HG03159 (cell line): ENCODE data around the gene CACNB2.
"Not testable (repeated sequence)": the region's sequence is repeated elsewhere in the genome, so short reads cannot be mapped to it uniquely, and the experiment has no call there.

Experiments
- ATAC-seq: cut with Tn5 transposase; IDR thresholded peaks from one replicate; pipeline ENCODE4 v1.9.1; 2021; ENCODE audit warnings: mild to moderate bottlenecking, moderate library complexity; ENCODE audit not compliant: unreplicated experiment

CACNB2 gene

DNA sequence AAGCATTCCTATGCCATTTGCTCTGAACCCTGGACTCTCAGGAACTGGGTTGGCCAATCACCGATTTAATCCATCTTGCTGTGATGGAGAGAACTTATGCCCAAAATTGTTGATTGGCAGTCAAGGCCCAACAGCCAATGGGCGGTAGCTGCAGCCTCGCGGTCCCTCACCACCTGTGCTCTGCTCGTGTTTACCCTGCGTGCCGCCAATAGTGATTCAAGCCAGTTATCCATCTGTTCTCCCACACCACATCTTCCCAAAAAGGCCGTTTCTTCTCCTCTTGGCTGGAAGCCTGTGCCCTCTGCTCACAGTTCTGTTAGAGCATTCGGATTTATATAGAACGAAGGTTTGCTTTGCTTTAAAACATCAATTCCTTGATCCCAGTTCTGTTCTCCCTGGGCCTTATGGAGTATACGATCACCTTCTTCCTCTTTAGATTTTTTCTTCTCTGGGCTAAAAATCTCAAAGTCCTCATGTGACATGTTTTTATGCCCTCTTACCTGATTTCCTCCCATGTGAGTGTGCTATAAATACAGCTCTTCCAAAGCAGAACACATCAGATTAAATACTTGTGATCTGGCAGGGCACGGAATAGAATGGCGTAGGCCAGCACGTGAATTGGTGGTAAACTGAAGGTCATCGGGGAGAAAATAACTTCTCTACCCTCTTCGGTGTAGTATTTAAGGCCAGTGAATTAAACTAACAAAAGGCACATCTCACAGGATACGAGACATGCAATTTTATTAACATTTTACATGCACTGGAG is 298.3 kb downstream of the CACNB2 start:
- ATAC-seq, result no peak

DNA sequence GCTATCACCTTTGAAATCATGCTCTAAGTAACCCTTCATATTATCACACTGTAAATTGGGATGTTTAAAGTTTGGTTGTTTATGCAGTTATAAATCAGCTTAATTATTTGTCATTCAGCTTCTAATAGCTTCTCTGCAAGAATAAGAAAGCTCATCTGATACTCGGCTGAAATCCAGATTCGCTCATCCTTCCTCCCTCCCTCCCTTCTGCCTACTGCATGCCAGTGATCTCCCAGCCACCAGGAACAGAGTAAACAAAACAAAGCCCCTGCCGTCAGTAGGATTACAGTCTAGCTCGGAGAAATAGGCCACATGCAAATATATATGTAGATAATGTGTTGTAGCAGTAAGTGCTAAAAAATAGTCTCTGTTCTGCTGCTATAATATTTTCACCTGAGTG is 299.4 kb downstream of the CACNB2 start:
- ATAC-seq, result no peak

DNA sequence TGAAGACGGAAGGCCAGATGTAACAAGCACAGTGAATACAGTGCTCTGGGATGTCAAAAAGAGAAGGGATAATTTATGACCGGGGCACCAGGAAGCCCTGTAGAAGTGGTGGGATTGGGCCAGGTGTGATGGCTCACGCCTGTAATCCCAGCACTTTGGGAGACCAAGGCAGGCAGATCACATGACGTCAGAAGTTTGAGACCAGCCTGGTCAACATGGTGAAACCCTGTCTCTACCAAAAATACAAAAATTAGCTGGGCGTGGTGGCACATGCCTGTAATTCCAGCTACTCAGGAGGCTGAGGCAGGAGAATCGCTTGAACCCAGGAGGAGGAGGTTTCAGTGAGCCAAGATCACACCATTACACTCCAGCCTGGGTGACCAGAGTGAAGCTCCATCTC is 305.4 kb downstream of the CACNB2 start:
- ATAC-seq, result not testable (repeated sequence)

DNA sequence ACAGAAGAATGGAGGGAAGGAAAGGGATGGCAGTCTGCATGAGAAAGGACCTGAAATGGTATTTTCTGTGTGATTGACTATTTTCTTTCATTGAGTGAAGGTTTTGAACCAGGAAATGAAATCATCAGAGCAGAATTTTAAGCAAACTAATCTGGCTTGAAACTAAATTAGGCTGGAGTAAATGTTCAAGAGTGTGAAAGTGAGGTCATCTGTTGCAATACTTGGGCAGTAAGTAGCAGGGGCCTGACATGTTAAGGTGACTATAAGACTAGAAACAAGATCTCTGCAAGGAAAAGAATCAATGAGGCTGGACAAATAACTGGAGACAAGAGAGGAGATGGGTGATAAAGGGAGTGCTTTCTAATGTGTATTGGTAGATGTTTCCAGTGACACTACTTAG is 306.0 kb downstream of the CACNB2 start:
- no peak for ATAC-seq

DNA sequence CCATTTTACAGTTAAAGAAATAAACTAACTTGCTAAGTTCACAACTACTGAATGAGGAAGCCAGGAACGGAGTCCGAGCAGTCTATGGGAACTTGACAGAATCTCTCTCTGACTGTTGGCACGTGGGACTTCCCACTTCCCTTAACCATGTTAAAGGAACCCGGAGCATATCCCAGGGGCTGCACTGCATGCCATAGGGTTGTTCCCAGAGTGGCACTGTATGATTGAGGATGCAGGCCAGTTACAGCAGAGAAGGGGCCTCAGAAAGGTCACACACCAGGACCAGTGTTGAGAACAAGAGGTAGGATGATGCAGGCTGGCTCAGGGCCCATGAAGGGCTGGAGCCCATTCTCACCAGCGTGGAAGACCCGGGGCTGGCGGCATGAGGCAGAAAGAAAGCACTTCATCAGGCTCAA is 309.4 kb downstream of the CACNB2 start:
- ATAC-seq, result no peak

DNA sequence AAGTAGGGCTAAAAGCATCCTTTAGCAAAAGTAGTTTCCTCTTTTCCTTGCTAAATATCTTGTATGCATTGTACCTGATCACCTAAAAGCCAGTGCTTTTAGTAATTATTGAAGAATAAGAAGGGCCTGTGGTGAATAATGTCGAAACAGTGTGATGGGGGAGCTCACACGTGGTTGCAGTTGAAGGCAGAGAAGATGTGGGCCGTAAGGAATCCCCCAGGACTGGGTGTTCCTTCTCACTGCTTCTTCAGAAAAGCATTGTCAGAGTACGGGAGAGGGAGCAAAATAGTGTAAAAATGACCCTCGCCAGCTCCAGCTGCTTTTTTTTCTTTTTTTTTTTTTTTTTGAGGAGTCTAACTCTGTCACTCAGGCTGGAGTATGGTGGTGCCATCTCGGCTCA is 310.1 kb downstream of the CACNB2 start:
- no peak for ATAC-seq

DNA sequence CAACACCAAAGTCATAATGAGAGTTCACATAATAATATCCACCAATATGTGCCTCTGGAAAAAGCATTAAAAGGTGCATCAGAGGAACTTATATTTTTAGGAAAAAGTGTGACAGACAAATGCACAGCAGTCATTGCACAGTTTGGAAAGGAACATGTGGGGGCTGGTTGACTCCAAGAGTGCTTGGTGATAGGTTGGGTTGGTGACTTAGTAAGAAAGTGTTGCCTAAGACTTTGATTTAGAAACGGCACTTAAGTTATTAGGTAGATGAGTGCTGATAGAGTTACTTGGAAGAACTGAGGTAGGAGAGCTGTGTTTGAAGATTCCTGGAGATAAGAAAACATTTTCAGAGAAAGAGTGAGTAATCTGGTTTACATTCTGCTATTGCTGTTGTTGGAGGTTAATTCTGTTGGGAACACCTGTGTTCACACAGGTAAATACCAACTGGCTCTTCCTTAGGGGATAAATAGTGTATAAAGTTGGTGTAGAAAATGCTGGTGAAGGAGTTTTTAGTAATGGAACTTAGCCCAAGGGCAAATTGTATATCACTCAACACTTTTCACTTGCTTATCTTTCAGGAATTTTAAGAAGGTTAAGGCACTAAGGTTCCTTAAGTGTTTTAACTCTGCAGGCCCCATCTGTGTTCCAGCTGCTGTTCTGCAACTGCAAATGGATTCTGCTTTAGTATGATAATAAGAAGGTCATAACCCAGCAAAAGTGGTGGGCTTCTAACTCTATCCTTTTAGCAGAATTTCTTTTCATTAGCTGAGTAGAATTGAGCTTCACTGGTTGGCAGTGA is 315.1 kb downstream of the CACNB2 start:
- ATAC-seq, result no peak

DNA sequence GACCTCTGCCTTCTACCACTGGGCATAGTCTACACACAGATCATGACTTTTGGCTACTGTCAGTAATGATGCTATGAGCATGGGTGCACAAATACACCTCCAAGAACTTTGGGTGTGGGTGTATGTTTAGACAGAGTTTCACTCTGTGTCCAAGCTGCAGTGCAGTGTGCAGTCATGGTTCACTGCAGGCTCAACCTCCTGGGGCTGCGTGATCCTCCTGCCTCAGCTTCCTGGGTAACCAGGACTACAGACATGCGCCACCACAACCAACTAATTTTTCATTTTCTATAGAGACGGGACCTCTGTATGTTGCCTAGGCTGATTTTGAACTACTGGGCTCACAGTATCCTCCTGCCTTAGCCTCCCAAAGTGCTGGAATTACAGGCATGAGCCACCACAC is 316.8 kb downstream of the CACNB2 start:
- peak; percentile 97 for ATAC-seq

DNA sequence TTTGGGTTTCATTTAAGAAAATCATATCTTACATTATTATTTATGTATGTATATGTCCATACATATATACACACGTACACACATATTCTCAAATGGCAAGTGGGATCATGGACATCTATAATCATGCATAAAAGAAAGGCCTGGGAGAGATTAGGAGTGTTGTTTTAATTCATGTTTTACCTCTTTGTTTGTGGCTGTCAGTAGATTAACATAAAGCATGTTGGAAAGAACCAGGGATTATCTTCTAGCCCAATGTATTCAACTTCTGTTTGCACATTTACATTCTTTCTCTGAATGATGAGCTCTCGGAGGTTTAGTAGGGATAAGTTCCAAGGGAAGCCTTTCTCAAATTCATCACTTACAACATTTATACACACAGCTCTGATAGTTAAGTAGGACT is 319.8 kb downstream of the CACNB2 start:
- no peak for ATAC-seq

DNA sequence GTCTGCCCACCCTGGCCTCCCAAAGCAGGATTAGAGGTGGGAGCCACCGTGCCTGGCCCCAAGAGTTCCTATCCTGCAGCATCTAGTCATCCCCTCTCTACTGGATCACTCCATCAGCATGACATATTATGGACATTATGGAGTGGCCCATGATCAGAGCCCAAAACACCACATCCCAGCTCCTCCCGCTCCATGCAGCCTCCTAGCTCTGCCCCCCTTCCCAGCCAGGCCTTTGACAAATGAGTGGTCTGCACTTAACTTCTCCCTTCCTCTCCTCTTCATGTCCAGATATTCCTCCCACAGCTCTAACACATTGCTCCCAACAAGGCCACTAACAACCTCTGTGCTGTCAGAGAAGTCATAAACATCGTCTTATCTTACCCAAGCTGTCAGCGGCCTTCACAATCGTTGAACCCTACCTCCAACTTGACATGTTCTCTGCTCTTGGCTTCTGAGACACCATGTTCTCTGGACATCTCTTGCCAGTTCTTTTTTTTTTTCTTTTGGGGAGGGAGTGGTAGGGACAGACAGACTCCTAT is 323.5 kb downstream of the CACNB2 start:
- no peak for ATAC-seq

DNA sequence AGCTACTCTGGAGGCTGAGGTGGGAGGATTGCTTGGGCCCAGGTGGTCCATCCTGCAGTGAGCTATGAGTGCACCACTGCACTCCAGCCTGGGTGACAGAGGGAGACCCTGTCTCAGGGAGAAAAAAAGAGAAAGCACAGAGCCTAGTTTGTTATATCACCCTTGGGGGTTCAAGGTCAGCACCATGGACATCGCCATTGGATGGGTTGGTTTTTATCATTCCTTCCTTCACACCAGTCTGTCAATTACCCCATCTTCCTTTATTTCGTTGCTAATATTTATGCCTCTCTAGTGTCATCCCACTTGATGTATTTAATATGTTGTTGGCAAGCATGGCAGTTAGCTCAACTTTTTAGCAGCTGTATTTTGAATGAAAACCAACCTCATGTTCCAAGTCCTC is 328.9 kb downstream of the CACNB2 start:
- no peak for ATAC-seq

DNA sequence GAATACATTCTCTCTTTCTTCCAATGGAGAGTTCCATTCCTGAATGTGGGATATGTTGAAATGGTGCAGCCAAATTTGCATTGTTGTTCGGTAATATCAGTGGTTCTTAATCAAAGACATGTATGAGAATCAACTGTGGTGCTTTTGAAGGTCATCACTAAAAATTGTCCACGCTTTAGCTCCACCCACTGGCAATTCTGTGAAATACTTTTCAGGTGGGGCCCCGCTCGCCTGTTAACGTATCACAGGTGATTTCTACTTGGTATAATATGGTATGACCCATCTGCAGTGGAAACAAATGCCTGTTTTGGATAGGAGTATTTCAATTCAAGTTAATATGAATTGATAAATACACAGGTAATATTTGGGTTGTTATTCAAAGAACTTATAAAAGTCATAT is 332.8 kb downstream of the CACNB2 start:
- ATAC-seq, result no peak

DNA sequence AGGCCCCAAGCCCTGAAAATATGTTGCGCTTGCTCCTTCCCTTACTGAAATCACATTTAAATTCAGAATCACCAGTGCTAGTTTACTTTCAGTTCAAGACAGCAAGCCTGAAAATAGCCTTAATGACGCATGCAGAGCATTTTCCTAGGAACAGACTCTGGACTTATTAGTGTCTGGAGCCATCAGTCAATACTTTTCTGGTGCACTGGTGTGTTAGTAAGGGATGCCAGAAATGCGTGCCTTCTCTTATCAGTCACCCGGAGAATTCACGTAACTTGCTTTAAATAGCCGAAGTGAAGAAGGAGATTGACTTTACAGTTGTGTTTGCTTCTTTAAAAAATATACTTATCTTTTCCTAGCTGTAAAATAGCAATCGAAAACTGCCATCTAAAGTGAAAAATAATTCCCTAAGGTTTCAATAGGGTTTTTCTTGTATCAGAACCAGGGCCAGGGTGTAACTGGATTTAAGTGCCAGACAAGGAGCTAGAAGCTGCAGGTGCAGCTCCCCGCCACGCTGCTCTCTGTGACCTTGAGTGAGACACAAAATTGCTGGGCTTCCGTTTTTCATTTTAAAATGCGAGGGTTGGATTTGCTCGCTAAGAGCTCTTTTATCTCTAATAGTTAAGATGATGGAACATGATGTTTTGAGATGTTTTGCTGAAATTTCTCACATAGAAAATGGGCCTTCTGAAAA is 333.3 kb downstream of the CACNB2 start:
- ATAC-seq, result no peak

DNA sequence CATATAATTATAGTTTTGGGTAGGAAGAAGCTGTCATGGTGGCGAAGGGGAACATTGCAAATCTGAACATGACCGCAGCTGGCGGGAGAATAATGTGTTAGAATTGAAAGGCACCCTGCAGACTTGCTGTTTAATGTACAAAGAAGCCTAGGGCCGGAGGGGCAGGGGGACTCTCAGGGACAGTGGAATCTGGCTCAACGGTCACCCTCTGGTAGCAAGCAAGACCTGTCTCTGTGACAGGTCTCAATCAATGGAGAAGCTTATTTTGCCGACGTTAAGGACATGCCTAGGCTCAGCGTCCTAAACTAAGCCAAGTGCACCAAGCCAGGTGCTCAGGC is 333.9 kb downstream of the CACNB2 start:
- no peak for ATAC-seq

DNA sequence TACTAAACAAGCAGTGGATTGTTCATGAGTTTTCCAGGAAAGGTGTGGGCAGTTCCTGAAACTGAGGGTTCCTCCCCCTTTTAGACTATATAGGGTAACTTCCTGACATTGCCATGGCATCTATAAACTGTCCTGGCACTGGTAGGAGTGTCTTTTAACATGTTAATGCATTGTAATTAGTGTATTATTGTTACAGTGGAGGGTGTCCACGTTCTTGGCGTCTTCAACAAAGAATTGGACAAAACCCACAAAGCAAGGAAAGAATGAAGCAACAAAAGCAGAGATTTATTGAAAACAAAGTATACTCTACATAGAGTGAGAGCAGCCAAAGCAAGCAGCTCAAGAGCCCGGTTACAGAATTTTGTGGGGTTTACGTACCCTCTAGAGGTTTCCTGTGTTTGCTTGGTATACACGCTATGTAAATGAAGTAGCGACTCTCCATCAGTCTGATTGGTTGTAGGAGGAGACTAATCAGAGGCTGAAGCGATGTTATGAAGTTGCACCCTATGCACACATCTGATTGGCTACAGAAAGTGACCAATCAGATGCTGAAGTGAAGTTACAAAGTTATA is 335.9 kb downstream of the CACNB2 start:
- no peak for ATAC-seq

DNA sequence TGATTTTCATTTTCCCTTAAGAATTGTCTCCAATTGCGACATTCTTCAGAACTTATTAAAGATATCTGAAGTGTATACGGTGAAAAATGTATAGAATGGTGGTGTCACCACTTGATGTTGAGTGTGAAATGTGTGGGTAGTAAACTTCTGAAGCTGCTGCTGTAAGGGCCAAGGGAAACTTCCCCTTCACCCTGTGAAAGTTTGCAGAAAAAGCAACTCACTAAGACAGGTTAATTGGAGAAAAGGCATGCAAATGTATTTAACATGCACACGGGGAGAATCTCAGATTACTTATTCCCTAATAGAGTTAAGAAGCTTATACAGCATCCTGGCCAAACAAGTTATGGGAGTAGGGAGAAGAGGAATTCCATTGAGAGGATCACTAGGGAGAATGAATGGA is 338.1 kb downstream of the CACNB2 start:
- ATAC-seq, result no peak

DNA sequence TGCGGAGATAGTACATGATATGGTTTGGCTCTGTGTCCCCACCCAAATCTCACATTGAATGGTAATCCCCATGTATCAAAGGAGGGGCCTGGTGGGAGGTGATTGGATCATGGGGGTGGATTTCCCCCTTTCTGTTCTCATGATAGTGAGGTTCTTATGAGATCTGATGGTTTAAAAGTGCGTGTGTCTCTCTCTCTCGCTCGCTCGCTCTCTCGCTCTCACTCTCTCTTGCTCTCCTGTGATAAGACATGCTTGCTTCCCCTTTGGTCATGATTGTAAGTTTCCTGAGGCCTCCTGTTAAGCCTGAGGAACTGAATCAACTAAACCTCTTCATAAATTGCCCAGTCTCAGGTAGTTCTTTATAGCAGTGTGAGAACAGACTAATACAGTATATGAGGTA is 339.3 kb downstream of the CACNB2 start:
- no peak for ATAC-seq

DNA sequence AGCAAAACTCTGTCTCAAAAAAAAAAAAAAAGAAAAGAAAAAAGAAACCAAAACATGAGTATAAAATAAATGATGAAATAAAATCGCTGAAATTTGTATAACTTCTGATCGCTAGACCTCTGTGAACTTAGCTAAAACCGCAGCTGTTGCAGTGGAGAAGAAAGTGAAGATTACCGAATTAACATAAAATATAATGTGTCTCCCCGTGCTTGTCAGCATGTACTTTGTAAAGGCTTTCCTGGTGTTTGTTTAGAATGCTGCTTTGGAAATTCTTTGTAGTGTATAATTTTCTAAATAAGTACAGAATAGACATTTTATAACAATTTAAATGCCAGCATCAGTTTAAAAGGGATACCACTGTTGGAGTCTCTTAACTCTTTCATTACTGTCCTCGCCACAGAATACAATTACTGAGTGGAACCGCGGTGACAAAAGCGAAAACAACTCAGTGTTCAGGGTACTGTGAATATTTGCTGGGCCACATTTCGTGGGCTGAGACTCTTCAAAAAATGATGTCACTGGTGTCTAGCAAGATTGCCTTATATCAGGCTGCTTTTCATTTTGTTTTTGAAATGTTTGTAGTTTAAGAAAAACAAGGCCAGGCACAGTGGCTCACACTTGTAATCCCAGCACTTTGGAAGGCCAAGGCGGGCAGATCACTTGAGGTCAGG is 343.4 kb downstream of the CACNB2 start:
- no peak for ATAC-seq

DNA sequence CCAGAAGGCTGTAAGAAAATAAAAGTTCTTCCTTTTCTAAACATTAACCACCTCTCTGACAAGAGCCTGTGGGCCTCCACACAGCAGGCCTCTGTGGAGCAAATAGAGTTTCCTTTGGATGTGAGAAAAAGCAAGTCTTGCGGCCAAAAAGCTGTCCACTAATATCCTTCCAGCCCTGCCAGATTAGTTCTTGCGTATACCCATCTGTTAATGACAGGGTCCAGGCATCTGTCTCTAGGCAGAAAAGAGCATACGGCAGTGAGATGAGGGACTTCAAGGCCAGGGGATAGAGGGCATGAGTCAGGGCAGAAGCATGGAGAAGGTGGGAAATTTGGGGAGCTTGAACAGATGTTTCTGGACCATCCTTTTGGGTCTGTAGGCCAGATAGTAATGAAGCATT is 346.2 kb downstream of the CACNB2 start:
- no peak for ATAC-seq

DNA sequence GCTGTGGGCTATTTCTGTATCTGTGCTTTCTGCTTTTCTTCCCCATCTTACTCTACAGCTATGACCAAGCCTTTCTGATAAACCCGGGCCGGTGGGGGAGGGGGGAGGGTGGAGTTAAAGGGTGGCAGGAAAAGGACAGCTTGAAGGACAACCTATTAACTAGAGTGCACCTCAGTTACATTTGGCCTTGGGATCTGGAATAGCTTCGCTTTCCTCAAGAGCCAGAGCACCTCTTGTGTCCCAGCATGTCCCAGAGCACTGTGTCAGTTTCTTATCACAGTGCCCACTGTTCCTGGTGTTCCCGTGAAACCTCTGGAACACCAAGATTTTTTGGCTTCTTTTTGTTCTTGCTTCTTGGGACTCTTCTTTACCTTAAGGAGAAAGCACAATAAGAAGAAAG is 350.5 kb downstream of the CACNB2 start:
- ATAC-seq, result no peak
